GM23338 (cell line): ENCODE results near the gene ULBP1. TPM values are rescaled to one million over a fixed set of nuclear protein-coding genes. Genes with fewer than 3 reads are reported as not detected.

Source experiments
- ATAC-seq: fragments of 200-7000 bp; cut with Tn5 transposase; 3 replicates; pipeline ENCODE4 v1.9.1; 2020
- DNase-seq: peaks from one replicate; pipeline ENCODE4 v3.0.0-alpha.2; 2015; ENCODE audit warnings: low spot score
- H2AFZ ChIP-seq: fragments of 200-600 bp; sonication (generic); 2 replicates; pipeline ENCODE4 v1.8.0; 2016; ENCODE audit warnings: antibody characterized with exemption, mild to moderate bottlenecking, moderate library complexity
- H3F3A ChIP-seq: fragments of 200-600 bp; sonication (generic); replicated peaks from 2 replicates; pipeline ENCODE4 v1.8.0; 2017; ENCODE audit warnings: antibody characterized with exemption, mixed run types, low read depth
- H3K27ac ChIP-seq: fragments of 200-600 bp; sonication (generic); 2 replicates; pipeline ENCODE4 v1.6.1; 2016; ENCODE audit warnings: low read depth
- H3K27me3 ChIP-seq: fragments of 200-600 bp; sonication (generic); 2 replicates; pipeline ENCODE4 v1.8.0; 2016; ENCODE audit warnings: mild to moderate bottlenecking, mixed run types, moderate library complexity; ENCODE audit not compliant: insufficient read depth
- H3K36me3 ChIP-seq: fragments of 200-600 bp; sonication (generic); 2 replicates; pipeline ENCODE4 v1.8.0; 2016; ENCODE audit warnings: mild to moderate bottlenecking; ENCODE audit not compliant: insufficient read depth
- H3K4me1 ChIP-seq: fragments of 200-600 bp; sonication (generic); 2 replicates; pipeline ENCODE4 v1.8.0; 2016; ENCODE audit warnings: mild to moderate bottlenecking, moderate library complexity; ENCODE audit not compliant: insufficient read depth
- H3K4me2 ChIP-seq: fragments of 200-600 bp; sonication (generic); 2 replicates; pipeline ENCODE4 v1.7.1; 2017; ENCODE audit warnings: mixed run types
- H3K4me3 ChIP-seq: fragments of 200-600 bp; sonication (generic); 2 replicates; pipeline ENCODE4 v1.6.1; 2016; ENCODE audit warnings: mixed run types
- H3K79me2 ChIP-seq: fragments of 200-600 bp; sonication (generic); replicated peaks from 2 replicates; pipeline ENCODE4 v1.8.0; 2017; ENCODE audit warnings: mild to moderate bottlenecking; ENCODE audit not compliant: insufficient read depth
- H3K9me2 ChIP-seq: fragments of 200-600 bp; sonication (generic); 2 replicates; pipeline ENCODE4 v1.8.0; 2017; ENCODE audit not compliant: insufficient read depth
- H4K20me1 ChIP-seq: fragments of 200-600 bp; sonication (generic); replicated peaks from 2 replicates; pipeline ENCODE4 v1.8.0; 2017; ENCODE audit warnings: mild to moderate bottlenecking; ENCODE audit not compliant: insufficient read depth
- H3K27ac Mint-ChIP-seq: 2 replicates; pipeline ENCODE4 v1.8.0; 2020; ENCODE audit warnings: inconsistent platforms, mild to moderate bottlenecking, moderate library complexity, mixed read lengths
- H3K27me3 Mint-ChIP-seq: 3 replicates; pipeline ENCODE4 v1.8.0; 2022; ENCODE audit warnings: low read depth, mild to moderate bottlenecking, moderate library complexity, mixed read lengths, inconsistent platforms; ENCODE audit not compliant: insufficient read depth, poor library complexity
- H3K36me3 Mint-ChIP-seq: 3 replicates; pipeline ENCODE4 v1.8.0; 2021; ENCODE audit warnings: low read depth, mild to moderate bottlenecking, inconsistent platforms, moderate library complexity, mixed read lengths
- H3K4me1 Mint-ChIP-seq: 3 replicates; pipeline ENCODE4 v1.8.0; 2020; ENCODE audit warnings: mild to moderate bottlenecking, inconsistent platforms, mixed read lengths
- H3K4me3 Mint-ChIP-seq: 3 replicates; pipeline ENCODE4 v1.8.0; 2021; ENCODE audit warnings: moderate library complexity, mild to moderate bottlenecking, inconsistent platforms, mixed read lengths
- H3K9me3 Mint-ChIP-seq: 3 replicates; pipeline ENCODE4 v1.8.0; 2020; ENCODE audit warnings: moderate library complexity, mild to moderate bottlenecking, inconsistent platforms, mixed read lengths
- CREB1 ChIP-seq: fragments of 250-450 bp; sonication (Bioruptor Pico); IDR thresholded peaks from 2 replicates; pipeline ENCODE4 v1.5.0; 2020; ENCODE audit warnings: low read depth, mild to moderate bottlenecking, moderate library complexity
- EZH2 ChIP-seq: fragments of 200-600 bp; sonication (generic); IDR thresholded peaks from one replicate; pipeline ENCODE4 v1.8.0; 2017; ENCODE audit warnings: antibody characterized with exemption, mild to moderate bottlenecking, low read depth; ENCODE audit not compliant: unreplicated experiment
- EZH2phosphoT487 ChIP-seq: fragments of 200-600 bp; sonication (generic); IDR thresholded peaks from one replicate; pipeline ENCODE4 v1.8.1; 2018; ENCODE audit warnings: antibody characterized with exemption; ENCODE audit not compliant: unreplicated experiment
- JUNB ChIP-seq: IDR thresholded peaks from one replicate; pipeline ENCODE4 v1.6.1; 2016; ENCODE audit warnings: antibody characterized with exemption; ENCODE audit not compliant: unreplicated experiment
- NANOG ChIP-seq: IDR thresholded peaks from 2 replicates; pipeline ENCODE4 v1.6.1; 2016; ENCODE audit warnings: antibody characterized with exemption, borderline replicate concordance
- POLR2AphosphoS5 ChIP-seq: IDR thresholded peaks from 2 replicates; pipeline ENCODE4 v1.6.1; 2016; ENCODE audit warnings: antibody characterized with exemption, low read depth
- ZNF114 ChIP-seq: fragments of 250-450 bp; sonication (Bioruptor Pico); IDR thresholded peaks from 2 replicates; pipeline ENCODE4 v1.5.0; 2020; ENCODE audit warnings: mild to moderate bottlenecking, moderate library complexity
- ZNF331 ChIP-seq: fragments of 250-450 bp; sonication (Bioruptor Pico); IDR thresholded peaks from 2 replicates; pipeline ENCODE4 v1.5.0; 2020; ENCODE audit warnings: low read depth, mild to moderate bottlenecking, moderate library complexity
- polyA plus RNA-seq: library from polyadenylated mRNA; unstranded; fragments of >200 nt; fragmentation: Nextera tagmentation; extraction: Ambion mirVana; gene quantifications from 2 replicates; pipeline ENCODE4 v1.2.1, GENCODE V29; 2016
- total RNA-seq: library from RNA; depleted of rRNA; stranded (reverse); fragments of >200 nt; shearing (Covaris generic); gene quantifications from 2 replicates; pipeline ENCODE4 v1.2.3, GENCODE V29; 2014
- TF ChIP-seq, protein P1 (sequence below): IDR thresholded peaks from one replicate; pipeline ENCODE4 v1.6.1; 2018; ENCODE audit warnings: antibody characterized with exemption; ENCODE audit not compliant: unreplicated experiment
- TF ChIP-seq, protein P2 (sequence below), 2 experiments: fragments of 200-600 bp in 1 of 2; sonication (generic) in 1 of 2; conservative IDR thresholded peaks; 2 replicates each; pipeline versions ENCODE4 v1.5.1 to v1.6.1; 2016 to 2017; ENCODE audit warnings: antibody characterized with exemption in 2 of 2, low read depth in 2 of 2, mild to moderate bottlenecking in 2 of 2, moderate library complexity in 1 of 2
- TF ChIP-seq, protein P3 (sequence below): IDR thresholded peaks from 2 replicates; pipeline ENCODE4 v1.6.1; 2016; ENCODE audit warnings: antibody characterized with exemption

ULBP1 gene
- total and polyA plus RNA-seq, 2 experiments from 2014 or later, result 0.74 to 1.7 TPM

DNA sequence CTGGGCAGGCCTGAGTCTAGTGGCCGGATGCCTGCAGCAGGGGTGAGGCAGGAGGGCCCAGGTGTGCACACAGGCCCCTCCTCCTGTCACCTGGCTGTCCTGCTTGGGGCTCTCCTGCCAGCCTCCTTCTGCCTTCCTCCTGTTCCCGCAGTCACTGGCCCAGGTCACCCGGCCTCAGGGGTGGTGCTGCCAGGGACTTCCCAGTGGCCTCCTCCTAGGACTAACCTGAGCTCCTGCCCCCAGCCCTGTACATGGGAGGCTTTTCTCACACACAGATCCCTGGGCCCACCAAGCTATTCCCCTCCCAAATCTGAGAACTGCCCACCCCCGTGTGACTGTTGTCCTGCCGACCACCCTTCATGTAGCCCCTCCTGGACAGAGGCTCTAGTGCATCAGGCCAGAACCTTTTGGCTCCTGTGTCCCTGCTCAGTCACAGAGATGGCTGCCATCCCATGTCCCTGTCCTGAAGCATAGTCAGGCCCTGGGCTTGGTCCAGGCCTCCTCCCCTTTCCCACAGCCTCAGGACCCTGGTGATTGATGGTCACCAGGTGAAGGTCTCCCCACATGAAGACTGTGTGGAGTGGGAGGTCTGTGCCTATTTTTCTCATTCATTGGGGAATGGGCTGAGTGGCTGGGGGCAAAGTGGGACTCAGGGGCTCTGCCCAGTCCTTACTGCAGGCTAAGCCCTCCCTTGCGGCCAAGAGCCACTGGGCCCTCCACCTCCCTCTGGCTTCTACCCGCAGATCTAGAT lies 1.1 kb upstream of the ULBP1 start (continued):
- TF ChIP-seq, protein P1, sequence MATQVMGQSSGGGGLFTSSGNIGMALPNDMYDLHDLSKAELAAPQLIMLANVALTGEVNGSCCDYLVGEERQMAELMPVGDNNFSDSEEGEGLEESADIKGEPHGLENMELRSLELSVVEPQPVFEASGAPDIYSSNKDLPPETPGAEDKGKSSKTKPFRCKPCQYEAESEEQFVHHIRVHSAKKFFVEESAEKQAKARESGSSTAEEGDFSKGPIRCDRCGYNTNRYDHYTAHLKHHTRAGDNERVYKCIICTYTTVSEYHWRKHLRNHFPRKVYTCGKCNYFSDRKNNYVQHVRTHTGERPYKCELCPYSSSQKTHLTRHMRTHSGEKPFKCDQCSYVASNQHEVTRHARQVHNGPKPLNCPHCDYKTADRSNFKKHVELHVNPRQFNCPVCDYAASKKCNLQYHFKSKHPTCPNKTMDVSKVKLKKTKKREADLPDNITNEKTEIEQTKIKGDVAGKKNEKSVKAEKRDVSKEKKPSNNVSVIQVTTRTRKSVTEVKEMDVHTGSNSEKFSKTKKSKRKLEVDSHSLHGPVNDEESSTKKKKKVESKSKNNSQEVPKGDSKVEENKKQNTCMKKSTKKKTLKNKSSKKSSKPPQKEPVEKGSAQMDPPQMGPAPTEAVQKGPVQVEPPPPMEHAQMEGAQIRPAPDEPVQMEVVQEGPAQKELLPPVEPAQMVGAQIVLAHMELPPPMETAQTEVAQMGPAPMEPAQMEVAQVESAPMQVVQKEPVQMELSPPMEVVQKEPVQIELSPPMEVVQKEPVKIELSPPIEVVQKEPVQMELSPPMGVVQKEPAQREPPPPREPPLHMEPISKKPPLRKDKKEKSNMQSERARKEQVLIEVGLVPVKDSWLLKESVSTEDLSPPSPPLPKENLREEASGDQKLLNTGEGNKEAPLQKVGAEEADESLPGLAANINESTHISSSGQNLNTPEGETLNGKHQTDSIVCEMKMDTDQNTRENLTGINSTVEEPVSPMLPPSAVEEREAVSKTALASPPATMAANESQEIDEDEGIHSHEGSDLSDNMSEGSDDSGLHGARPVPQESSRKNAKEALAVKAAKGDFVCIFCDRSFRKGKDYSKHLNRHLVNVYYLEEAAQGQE, result no peak
- TF ChIP-seq CREB1 (CRISPR knock-in tag), result no peak
- no peak for TF ChIP-seq ZNF331 (CRISPR knock-in tag)
- TF ChIP-seq NANOG, result no peak
- no peak for TF ChIP-seq EZH2phosphoT487
- no peak for TF ChIP-seq EZH2
- TF ChIP-seq, protein P2, sequence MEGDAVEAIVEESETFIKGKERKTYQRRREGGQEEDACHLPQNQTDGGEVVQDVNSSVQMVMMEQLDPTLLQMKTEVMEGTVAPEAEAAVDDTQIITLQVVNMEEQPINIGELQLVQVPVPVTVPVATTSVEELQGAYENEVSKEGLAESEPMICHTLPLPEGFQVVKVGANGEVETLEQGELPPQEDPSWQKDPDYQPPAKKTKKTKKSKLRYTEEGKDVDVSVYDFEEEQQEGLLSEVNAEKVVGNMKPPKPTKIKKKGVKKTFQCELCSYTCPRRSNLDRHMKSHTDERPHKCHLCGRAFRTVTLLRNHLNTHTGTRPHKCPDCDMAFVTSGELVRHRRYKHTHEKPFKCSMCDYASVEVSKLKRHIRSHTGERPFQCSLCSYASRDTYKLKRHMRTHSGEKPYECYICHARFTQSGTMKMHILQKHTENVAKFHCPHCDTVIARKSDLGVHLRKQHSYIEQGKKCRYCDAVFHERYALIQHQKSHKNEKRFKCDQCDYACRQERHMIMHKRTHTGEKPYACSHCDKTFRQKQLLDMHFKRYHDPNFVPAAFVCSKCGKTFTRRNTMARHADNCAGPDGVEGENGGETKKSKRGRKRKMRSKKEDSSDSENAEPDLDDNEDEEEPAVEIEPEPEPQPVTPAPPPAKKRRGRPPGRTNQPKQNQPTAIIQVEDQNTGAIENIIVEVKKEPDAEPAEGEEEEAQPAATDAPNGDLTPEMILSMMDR (conservative IDR thresholded peaks at IDR 0.05; ENCODE audit: low read depth in 2 of 2), result no peak

DNA sequence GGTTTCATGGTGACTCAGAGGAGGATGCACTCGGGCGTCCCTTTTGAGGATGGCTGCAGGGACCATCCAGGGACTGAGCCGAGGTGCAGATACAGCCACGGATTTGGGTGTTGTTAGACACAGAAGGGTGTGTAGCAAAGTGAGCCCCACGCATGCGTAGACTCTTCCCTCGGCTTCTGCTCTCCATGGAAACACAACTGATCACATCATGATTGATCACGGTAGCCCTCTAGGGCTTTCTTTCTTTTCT lies 606 bp upstream of the ULBP1 start:
- Mint-ChIP-seq H3K27ac (peak overlapping the region; percentile 96; the same call in 1 of the 2 replicates), H3K9me3 (peaks cover 9% of the 10 kb centered on the region), H3K36me3 (no peaks in the 10 kb centered on the region), H3K4me1 (peaks cover 21% of the 10 kb centered on the region), H3K27me3 (peaks cover 91% of the 10 kb centered on the region), H3K4me3 (peak overlapping the region; percentile 83)
- H2AFZ ChIP-seq, result peak overlapping the region; percentile 96
- no peaks in the 10 kb centered on the region; the same call in 1 of the 2 replicates for H4K20me1 ChIP-seq
- H3K36me3 ChIP-seq, result no peaks in the 10 kb centered on the region
- DNase-seq (peak; percentile 62), ATAC-seq (peak; percentile 13)
- peaks cover 6% of the 10 kb centered on the region; the same call in 1 of the 2 replicates for H3K4me1 ChIP-seq
- H3K27ac ChIP-seq, result no peak overlapping the region
- H3K79me2 ChIP-seq, result no peaks in the 10 kb centered on the region
- H3K27me3 ChIP-seq, result peaks cover 98% of the 10 kb centered on the region
- H3K4me3 ChIP-seq, result peak overlapping the region; percentile 90
- H3K4me2 ChIP-seq, result peak overlapping the region; percentile 98
- H3K9me2 ChIP-seq, result no peaks in the 10 kb centered on the region
- no peaks in the 10 kb centered on the region; the same call in 1 of the 2 replicates for H3F3A ChIP-seq
- no peak for TF ChIP-seq ZNF114 (CRISPR knock-in tag)
- TF ChIP-seq CREB1 (CRISPR knock-in tag), result no peak
- no peak for TF ChIP-seq EZH2
- TF ChIP-seq NANOG, result no peak
- no peak for TF ChIP-seq JUNB
- TF ChIP-seq POLR2AphosphoS5, result no peak
- TF ChIP-seq, protein P2 (conservative IDR thresholded peaks at IDR 0.05; ENCODE audit: low read depth in 2 of 2), result no peak
- TF ChIP-seq, protein P3, sequence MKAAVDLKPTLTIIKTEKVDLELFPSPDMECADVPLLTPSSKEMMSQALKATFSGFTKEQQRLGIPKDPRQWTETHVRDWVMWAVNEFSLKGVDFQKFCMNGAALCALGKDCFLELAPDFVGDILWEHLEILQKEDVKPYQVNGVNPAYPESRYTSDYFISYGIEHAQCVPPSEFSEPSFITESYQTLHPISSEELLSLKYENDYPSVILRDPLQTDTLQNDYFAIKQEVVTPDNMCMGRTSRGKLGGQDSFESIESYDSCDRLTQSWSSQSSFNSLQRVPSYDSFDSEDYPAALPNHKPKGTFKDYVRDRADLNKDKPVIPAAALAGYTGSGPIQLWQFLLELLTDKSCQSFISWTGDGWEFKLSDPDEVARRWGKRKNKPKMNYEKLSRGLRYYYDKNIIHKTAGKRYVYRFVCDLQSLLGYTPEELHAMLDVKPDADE, result no peak
- TF ChIP-seq, protein P1, result no peak
